GM18951 (cell line): ENCODE data around the gene PDYN.

Source experiments
- POLR2A ChIP-seq: IDR thresholded peaks from 4 replicates; pipeline ENCODE4 v1.6.1; 2011; ENCODE audit warnings: mild to moderate bottlenecking; ENCODE audit not compliant: insufficient read length, insufficient read depth; ENCODE audit errors: extremely low read depth
- in situ Hi-C: fragments of 300-500 bp; cut with MboI; formaldehyde crosslinking; loops from one replicate; pipeline ENCODE4 v1.12.0; 2022; ENCODE audit warnings: low sequenced_read_pairs, mixed read lengths, inconsistent platforms; ENCODE audit not compliant: unreplicated experiment

PDYN gene

DNA sequence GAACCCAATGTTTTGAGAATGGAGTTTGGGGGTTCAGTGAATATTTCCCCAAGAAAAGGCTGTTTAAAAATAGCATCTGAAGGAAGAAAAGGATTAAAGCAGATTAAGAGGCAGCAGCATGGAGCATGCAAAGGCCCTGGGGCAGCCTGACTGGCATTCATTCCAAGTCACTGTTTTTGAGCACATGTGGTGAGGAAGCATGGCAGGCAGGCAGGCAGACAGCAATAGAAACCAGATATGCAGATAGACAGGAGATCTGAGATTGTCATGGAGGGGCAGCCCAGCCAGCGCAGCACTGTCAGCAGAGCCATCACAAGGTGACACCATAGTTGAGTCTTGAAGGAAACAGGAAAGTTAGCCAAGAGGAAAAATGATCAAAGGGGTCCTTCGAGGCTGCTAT, 60.9 kb downstream of the PDYN start:
- no peak for TF ChIP-seq POLR2A
- in situ Hi-C loops = no loop called here

GRCh38 chr20:1931830-1932229, 62.0 kb downstream of the PDYN start:
- no peak for TF ChIP-seq POLR2A
- in situ Hi-C loops = no loop called here

GRCh38 chr20:1930165-1930564, 63.7 kb downstream of the PDYN start:
- in situ Hi-C loops = no loop called here
- TF ChIP-seq POLR2A = no peak

- in situ Hi-C loops = no loop called here
- TF ChIP-seq POLR2A = no peak
Observed at GRCh38 chr20:1929460-1929859, 64.4 kb downstream of the PDYN start.

GRCh38 chr20:1928782-1929181, 65.1 kb downstream of the PDYN start:
- TF ChIP-seq POLR2A = no peak

More at GRCh38 chr20:1928782-1929181, 65.1 kb downstream of the PDYN start:
- in situ Hi-C loops = no loop called here
